NCI-H2227 (cell line): ENCODE measurements around the gene UFM1.
"Not testable (repeated sequence)": the region's sequence is repeated elsewhere in the genome, so short reads cannot be mapped to it uniquely, and the experiment has no call there.

Experiments
- DNase-seq: peaks from one replicate; lab custom pipeline; 2025; ENCODE audit not compliant: unreplicated experiment; lab: John Stamatoyannopoulos, UW

UFM1 gene

GRCh38 chr13:38365661-38366060 is 16.0 kb downstream of the UFM1 start:
- DNase-seq: no peak

GRCh38 chr13:38366954-38367645 is 17.4 kb downstream of the UFM1 start:
- no peak for DNase-seq

GRCh38 chr13:38369058-38369457 is 19.4 kb downstream of the UFM1 start:
- no peak for DNase-seq

GRCh38 chr13:38370096-38370495 is 20.4 kb downstream of the UFM1 start:
- not testable (repeated sequence) for DNase-seq

DNA sequence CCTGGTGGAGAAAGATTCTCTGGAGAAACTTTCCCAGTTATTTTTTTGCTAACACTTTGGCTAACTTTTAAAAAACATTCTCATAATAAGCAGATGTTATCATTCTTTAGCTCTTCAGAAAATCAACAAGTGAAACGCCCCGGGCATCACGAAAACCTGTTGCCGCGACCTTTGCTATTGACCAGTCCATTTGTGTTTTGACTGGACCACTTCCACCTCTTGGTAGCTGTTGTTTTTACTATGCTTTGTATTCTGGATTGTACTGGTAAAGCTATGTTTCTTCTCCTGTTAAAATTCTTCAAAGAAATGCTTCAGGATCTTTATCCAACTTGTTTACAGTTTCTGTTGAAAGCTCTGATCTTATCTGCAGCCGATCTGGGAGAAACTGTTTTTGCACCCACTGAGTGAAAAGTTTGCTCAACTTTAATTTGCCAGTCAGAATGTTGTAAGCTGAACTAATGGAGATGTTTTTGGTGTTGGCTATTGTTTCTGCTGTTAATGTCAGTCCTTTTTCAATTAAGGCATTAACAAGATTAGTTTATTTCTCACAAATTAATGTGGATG is 23.3 kb downstream of the UFM1 start:
- DNase-seq: no peak

DNA sequence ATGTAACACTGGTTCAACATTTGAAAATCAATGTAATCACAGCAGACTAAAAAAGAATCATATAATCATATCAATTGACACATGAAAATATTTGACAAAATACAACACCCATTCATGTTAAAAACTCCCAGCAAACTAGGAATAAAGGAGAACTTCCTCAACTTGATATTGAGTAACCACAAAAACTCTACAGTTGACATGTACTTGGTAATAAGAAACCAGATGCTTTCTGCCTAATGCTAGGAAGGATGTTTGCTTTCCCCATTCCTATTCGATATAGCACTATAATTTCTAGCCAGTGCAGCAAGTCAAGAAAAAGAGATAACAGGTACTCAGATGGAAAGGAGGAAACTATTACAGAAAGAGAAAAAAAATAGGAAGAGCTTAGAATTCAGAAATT is 26.9 kb downstream of the UFM1 start:
- DNase-seq: no peak

GRCh38 chr13:38381890-38382289 is 32.2 kb downstream of the UFM1 start:
- no peak for DNase-seq

- no peak for DNase-seq
Measured at GRCh38 chr13:38382946-38383345, 33.3 kb downstream of the UFM1 start.

DNA sequence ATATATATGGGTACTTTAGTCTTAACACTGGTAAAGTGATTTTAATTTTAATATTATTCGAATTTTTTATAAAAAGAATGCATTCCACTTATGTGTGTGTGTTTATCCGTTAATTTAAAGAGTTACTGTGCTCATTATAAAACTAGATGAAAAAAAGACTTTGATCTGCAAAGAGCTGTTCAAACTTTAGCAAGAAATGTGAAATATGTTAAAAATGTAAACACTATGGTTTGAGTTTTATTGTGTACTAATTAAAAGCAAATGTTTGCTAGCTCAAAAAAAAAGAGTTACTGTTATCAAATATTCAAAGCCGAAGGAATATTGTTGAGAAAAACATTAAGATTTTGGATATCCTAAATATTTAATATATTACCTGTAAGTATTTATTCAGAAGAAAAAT is 34.5 kb downstream of the UFM1 start:
- DNase-seq: no peak

DNA sequence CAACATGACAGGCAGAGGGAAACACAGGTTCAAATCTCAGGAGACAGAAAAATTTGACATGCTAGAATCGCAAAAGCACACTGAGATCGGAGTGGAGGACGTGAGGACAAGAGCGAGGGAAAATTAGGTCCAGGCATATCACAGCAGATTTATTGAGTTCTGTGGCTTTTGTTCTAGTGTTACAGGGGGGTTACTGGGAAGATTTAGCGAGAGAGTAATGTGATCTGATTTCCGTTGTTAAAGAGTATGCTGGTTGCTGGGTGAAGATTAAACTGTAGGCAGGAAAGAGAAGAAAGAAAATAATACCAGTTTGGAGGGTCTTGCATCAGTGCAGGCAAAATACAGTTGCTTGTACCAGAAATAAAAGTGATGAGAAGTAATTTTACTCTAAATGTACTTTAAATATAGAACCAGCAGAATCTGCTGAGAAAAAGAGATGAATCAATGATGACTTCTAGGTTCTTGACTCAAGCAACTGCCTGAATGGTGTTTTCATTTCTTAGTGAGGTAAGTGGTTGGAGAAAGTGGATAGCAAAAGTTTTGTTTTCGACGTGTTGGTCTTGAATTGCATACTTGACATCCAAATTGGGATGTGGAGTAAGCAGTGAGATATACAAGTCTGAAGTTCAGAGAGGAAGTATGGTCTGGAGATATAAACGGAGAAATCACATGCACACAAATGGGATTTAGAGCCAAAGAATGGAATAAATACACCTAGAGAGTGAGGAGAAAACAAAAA is 35.7 kb downstream of the UFM1 start:
- no peak for DNase-seq

- DNase-seq: no peak
Measured at GRCh38 chr13:38386421-38386820, 36.8 kb downstream of the UFM1 start.

GRCh38 chr13:38391341-38391740 is 41.7 kb downstream of the UFM1 start:
- no peak for DNase-seq

DNA sequence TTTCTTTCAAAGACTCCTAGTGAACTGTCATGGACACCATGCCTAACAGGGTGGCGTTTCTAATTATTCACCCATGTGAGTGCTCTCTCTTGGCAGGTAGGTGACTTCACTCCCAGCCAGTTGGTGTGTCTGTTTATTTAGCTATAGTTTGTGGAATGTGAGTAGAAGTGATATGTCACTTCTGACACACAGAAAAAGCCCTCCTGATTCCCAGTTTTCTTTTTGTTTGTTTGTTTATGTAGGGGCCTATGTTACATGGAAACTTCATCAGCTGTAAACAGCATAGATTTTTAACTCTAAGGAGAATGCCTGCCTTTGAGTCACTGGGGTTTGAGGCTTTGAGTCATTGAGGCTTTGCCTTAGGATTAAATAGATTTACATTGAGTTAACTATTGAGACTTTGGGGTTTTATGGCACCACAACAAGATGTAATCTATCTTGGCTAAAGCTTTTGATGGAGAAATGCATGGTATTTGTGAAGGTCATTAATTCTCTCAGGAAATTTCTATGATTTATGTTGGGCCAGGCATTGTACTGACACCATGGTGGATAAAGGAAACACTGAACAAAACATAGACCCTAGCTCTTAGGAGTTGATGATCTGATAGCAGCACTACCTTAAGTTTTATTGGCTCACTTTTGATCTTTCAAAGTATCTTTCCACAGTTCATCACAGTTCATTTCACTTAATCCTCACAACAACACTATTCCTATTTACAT is 45.3 kb downstream of the UFM1 start:
- no peak for DNase-seq

DNA sequence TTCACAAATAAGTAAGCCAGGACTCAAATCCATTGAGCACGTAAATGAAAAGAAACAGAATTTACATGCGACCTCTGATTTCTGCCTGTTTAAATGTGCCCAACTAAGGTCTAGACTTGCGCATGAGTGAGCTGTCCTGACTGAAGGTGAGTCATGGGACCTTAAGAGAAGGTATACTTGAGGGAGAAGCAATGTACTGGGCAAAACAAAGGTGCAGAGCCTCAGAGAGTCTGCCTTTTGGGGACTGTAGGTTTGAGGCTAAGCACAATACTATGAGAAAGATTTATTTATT is 45.8 kb downstream of the UFM1 start:
- no peak for DNase-seq

DNA sequence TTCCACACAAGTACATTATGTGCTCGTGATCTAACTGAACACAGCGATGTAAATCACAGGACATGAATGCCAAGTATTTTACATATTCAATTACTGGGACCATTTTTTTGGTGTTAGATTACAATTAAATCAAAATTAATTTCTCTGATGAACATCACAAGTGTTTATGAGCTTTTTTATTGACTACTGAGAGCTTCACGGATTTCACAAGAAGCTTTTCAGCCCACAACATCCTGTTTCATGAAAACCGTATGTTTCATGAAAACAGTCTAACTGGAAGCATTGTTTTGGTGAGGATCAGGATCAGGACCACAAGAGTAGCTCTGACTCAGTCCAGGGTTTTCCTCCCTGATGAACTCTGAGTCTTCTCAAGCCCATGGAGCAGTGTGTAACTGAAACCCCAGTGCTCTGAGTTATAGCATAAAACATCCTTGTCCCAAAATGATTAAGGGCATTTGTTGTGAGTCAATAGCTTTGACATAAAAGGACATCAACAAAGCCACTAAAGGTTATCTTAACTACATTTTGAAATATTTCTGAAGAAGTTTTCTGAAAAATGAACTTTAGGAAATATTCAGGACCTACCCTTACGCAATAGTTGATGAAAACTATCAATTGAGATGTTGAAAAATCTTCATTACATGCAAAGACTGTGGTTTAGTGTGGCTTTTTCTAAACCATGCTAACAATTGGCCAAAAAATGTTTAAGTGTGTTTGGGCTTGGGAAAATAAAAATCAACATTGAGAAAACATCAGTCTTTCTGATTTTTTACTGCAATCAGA is 49.3 kb downstream of the UFM1 start:
- no peak for DNase-seq

DNA sequence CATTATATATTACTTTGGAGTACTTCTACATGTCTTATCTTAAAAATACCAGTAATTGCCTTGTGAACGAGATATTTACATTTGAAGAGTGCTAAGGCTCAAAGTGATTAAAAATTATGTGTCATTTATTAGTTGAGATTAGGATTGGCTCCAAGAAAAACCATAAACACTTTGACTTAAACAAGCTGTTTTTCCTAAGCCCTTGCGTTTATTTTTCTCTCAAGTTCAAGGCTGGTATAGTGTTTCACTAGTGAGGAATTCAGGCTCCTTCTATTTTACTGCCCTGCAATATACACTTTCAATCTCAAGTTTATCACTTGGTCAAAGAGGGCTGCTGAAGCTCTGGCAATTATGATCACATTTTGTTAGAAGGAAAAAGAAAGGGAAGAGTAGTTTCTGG is 49.9 kb downstream of the UFM1 start:
- no peak for DNase-seq

- DNase-seq: no peak
Measured at GRCh38 chr13:38401276-38401675, 51.6 kb downstream of the UFM1 start.

DNA sequence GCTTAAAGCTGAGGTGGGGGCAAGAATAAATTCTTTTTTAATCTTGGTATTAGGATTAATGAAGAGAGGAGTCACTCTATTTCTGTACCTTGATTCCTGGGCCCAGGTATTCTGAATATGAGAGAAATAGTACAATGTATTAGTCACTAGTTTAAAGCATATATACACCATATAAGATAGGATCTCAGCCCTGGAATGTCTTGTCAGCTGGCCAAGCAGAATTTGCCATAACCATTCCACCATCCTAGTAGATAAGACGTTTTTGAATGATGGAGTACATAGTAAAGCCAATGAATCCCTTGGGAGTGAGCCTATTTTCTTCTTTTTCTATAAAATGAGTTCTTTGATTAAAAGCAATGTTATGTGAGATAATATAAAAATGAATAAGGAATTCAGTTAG is 55.6 kb downstream of the UFM1 start:
- no peak for DNase-seq

- DNase-seq: no peak
Measured at GRCh38 chr13:38409771-38410170, 60.1 kb downstream of the UFM1 start.

- DNase-seq: no peak
Measured at GRCh38 chr13:38412266-38412665, 62.6 kb downstream of the UFM1 start.
